Activated CD4-positive, alpha-beta memory T cell treated with anti-CD3 and anti-CD28 coated beads for 36 hours (primary cell): ENCODE data around the gene COL19A1. TPM values are rescaled to one million over a fixed set of nuclear protein-coding genes. Genes with fewer than 3 reads are reported as not detected.

Experiments
- CTCF ChIA-PET: fragments of 350-600 bp; sonication (Branson Sonifier 250); formaldehyde crosslinking; loops from one replicate; lab custom pipeline; 2021; ENCODE audit warnings: antibody characterized with exemption, inconsistent platforms; lab: Charles Lee
- POLR2A ChIA-PET: fragments of 350-600 bp; sonication (Branson Sonifier 250); formaldehyde crosslinking; loops from one replicate; lab custom pipeline; 2021; ENCODE audit warnings: antibody characterized with exemption; lab: Charles Lee
- DNase-seq: peaks from one replicate; pipeline ENCODE4 v3.0.0-alpha.2; 2020
- H3K27ac Mint-ChIP-seq: one replicate; pipeline ENCODE4 v1.8.0; 2021; ENCODE audit warnings: mixed read lengths
- H3K27me3 Mint-ChIP-seq: one replicate; pipeline ENCODE4 v1.8.0; 2021; ENCODE audit warnings: mixed read lengths
- H3K36me3 Mint-ChIP-seq: one replicate; pipeline ENCODE4 v1.8.0; 2021; ENCODE audit warnings: mixed read lengths
- H3K4me1 Mint-ChIP-seq: one replicate; pipeline ENCODE4 v1.8.0; 2021; ENCODE audit warnings: low read depth, mixed read lengths
- H3K4me3 Mint-ChIP-seq: one replicate; pipeline ENCODE4 v1.8.0; 2021; ENCODE audit warnings: mild to moderate bottlenecking, mixed read lengths
- H3K9me3 Mint-ChIP-seq: one replicate; pipeline ENCODE4 v1.8.0; 2021; ENCODE audit warnings: mixed read lengths
- intact Hi-C: fragments of 100-400 bp; cut with micrococcal nuclease; formaldehyde crosslinking; loops from one replicate; pipeline ENCODE4 v1.15.1; 2023
- total RNA-seq, 2 experiments: library from RNA; stranded (reverse); gene quantifications; one replicate each; pipeline ENCODE4 v1.2.3, GENCODE V29; 2021

COL19A1 gene
- total RNA-seq, 2 experiments from 2014 or later: 0.02 to 0.19 TPM

GRCh38 chr6:69835414-69836179 is 30.8 kb upstream of the COL19A1 start:
- H3K27me3 Mint-ChIP-seq: peaks cover 15% of the 10 kb centered on the region
- DNase-seq: no peak
- ChIA-PET POLR2A (no interaction called here), CTCF (interaction anchor here (0.6 to 3.1 kb wide), 9 partner anchors 12 to 331 kb away, joined by 3 to 12 read pairs (median 3); partner anchors contain the start of genes COL19A1 and LMBRD1)
- H3K36me3 Mint-ChIP-seq: no peaks in the 10 kb centered on the region
- peaks cover 4% of the 10 kb centered on the region for H3K4me1 Mint-ChIP-seq
- no peaks in the 10 kb centered on the region for H3K9me3 Mint-ChIP-seq
- no peak overlapping the region for H3K27ac Mint-ChIP-seq
- intact Hi-C loops: loop anchor here (1.0 to 5.0 kb wide), 7 partner anchors 22 to 331 kb away; no protein-coding TSS in a partner anchor
- H3K4me3 Mint-ChIP-seq: no peak overlapping the region

- Mint-ChIP-seq H3K9me3 (no peaks in the 10 kb centered on the region), H3K27ac (no peak overlapping the region)
Observed at GRCh38 chr6:69841862-69842261, 24.5 kb upstream of the COL19A1 start.

GRCh38 chr6:69843189-69843588 is 23.2 kb upstream of the COL19A1 start:
- Mint-ChIP-seq H3K27me3 (peaks cover 23% of the 10 kb centered on the region), H3K27ac (no peak overlapping the region), H3K4me3 (no peak overlapping the region), H3K36me3 (no peaks in the 10 kb centered on the region), H3K4me1 (no peaks in the 10 kb centered on the region), H3K9me3 (no peaks in the 10 kb centered on the region)
- intact Hi-C loops: no loop called here
- DNase-seq: no peak
- ChIA-PET CTCF (no interaction called here), POLR2A (no interaction called here)

More at GRCh38 chr6:69841862-69842261, 24.5 kb upstream of the COL19A1 start:
- no peak for DNase-seq
- Mint-ChIP-seq H3K27me3 (peaks cover 22% of the 10 kb centered on the region), H3K4me1 (no peaks in the 10 kb centered on the region), H3K4me3 (no peak overlapping the region), H3K36me3 (no peaks in the 10 kb centered on the region)
- ChIA-PET CTCF (no interaction called here), POLR2A (no interaction called here)
- intact Hi-C loops: no loop called here

GRCh38 chr6:69846312-69846711 is 20.0 kb upstream of the COL19A1 start:
- Mint-ChIP-seq H3K27ac (no peak overlapping the region), H3K4me1 (peaks cover 3% of the 10 kb centered on the region), H3K4me3 (no peak overlapping the region), H3K9me3 (no peaks in the 10 kb centered on the region), H3K36me3 (no peaks in the 10 kb centered on the region), H3K27me3 (peaks cover 18% of the 10 kb centered on the region)
- CTCF ChIA-PET: interaction anchor here (1.2 kb wide), 1 partner anchor 262 kb away, joined by 3 read pairs; no protein-coding TSS in a partner anchor
- POLR2A ChIA-PET: no interaction called here
- intact Hi-C loops: no loop called here
- no peak for DNase-seq

- peaks cover 3% of the 10 kb centered on the region for H3K4me1 Mint-ChIP-seq
- no peak overlapping the region for H3K4me3 Mint-ChIP-seq
- H3K36me3 Mint-ChIP-seq: no peaks in the 10 kb centered on the region
- no peak for DNase-seq
- ChIA-PET CTCF (no interaction called here), POLR2A (no interaction called here)
- H3K27ac Mint-ChIP-seq: no peak overlapping the region
- H3K27me3 Mint-ChIP-seq: peaks cover 20% of the 10 kb centered on the region
- intact Hi-C loops: no loop called here
- no peaks in the 10 kb centered on the region for H3K9me3 Mint-ChIP-seq
Observed at GRCh38 chr6:69846770-69847491, 19.4 kb upstream of the COL19A1 start.

GRCh38 chr6:69847492-69847788 is 18.9 kb upstream of the COL19A1 start:
- no peak for DNase-seq
- Mint-ChIP-seq H3K27ac (no peak overlapping the region), H3K36me3 (no peaks in the 10 kb centered on the region), H3K9me3 (no peaks in the 10 kb centered on the region), H3K27me3 (peaks cover 20% of the 10 kb centered on the region), H3K4me3 (no peak overlapping the region), H3K4me1 (peaks cover 3% of the 10 kb centered on the region)
- intact Hi-C loops: no loop called here
- CTCF ChIA-PET: interaction anchor here (0.9 kb wide), 1 partner anchor 12 kb away, joined by 3 read pairs; no protein-coding TSS in a partner anchor
- POLR2A ChIA-PET: no interaction called here

GRCh38 chr6:69848552-69848951 is 17.8 kb upstream of the COL19A1 start:
- peaks cover 7% of the 10 kb centered on the region for H3K9me3 Mint-ChIP-seq
- no peak overlapping the region for H3K4me3 Mint-ChIP-seq
- DNase-seq: no peak
- ChIA-PET CTCF (interaction anchor here (0.6 to 0.9 kb wide), 4 partner anchors 9 to 356 kb away, joined by 3 read pairs; no protein-coding TSS in a partner anchor), POLR2A (no interaction called here)
- intact Hi-C loops: no loop called here
- peaks cover 21% of the 10 kb centered on the region for H3K27me3 Mint-ChIP-seq
- peaks cover 3% of the 10 kb centered on the region for H3K4me1 Mint-ChIP-seq
- no peak overlapping the region for H3K27ac Mint-ChIP-seq
- no peaks in the 10 kb centered on the region for H3K36me3 Mint-ChIP-seq

- H3K4me1 Mint-ChIP-seq: peaks cover 3% of the 10 kb centered on the region
- CTCF ChIA-PET: no interaction called here
- no peak overlapping the region for H3K4me3 Mint-ChIP-seq
- intact Hi-C loops: no loop called here
- POLR2A ChIA-PET: no interaction called here
- H3K9me3 Mint-ChIP-seq: peaks cover 7% of the 10 kb centered on the region
- DNase-seq: no peak
- H3K27me3 Mint-ChIP-seq: peaks cover 7% of the 10 kb centered on the region
- H3K27ac Mint-ChIP-seq: no peak overlapping the region
- no peaks in the 10 kb centered on the region for H3K36me3 Mint-ChIP-seq
Observed at GRCh38 chr6:69852706-69853105, 13.7 kb upstream of the COL19A1 start.

- CTCF ChIA-PET: no interaction called here
- H3K36me3 Mint-ChIP-seq: no peaks in the 10 kb centered on the region
- no peak for DNase-seq
- no peak overlapping the region for H3K4me3 Mint-ChIP-seq
- H3K27me3 Mint-ChIP-seq: peaks cover 4% of the 10 kb centered on the region
- no peak overlapping the region for H3K27ac Mint-ChIP-seq
- POLR2A ChIA-PET: no interaction called here
- H3K9me3 Mint-ChIP-seq: peaks cover 5% of the 10 kb centered on the region
- intact Hi-C loops: loop anchor here (5.0 kb wide), 1 partner anchor 1355 kb away; no protein-coding TSS in a partner anchor
- peaks cover 13% of the 10 kb centered on the region for H3K4me1 Mint-ChIP-seq
Observed at GRCh38 chr6:69861986-69862385, 4.4 kb upstream of the COL19A1 start.

- POLR2A ChIA-PET: no interaction called here
- no peaks in the 10 kb centered on the region for H3K36me3 Mint-ChIP-seq
- CTCF ChIA-PET: no interaction called here
- H3K4me1 Mint-ChIP-seq: peaks cover 24% of the 10 kb centered on the region
- no peak overlapping the region for H3K4me3 Mint-ChIP-seq
- intact Hi-C loops: loop anchor here (5.0 kb wide), 1 partner anchor 1354 kb away; no protein-coding TSS in a partner anchor
- no peak overlapping the region for H3K27ac Mint-ChIP-seq
- peaks cover 11% of the 10 kb centered on the region for H3K27me3 Mint-ChIP-seq
- H3K9me3 Mint-ChIP-seq: peaks cover 5% of the 10 kb centered on the region
- no peak for DNase-seq
Observed at GRCh38 chr6:69863766-69864165, 2.6 kb upstream of the COL19A1 start.

GRCh38 chr6:69865126-69865525 is 1.2 kb upstream of the COL19A1 start:
- intact Hi-C loops: loop anchor here (5.0 kb wide), 1 partner anchor 133 kb away; no protein-coding TSS in a partner anchor
- H3K4me1 Mint-ChIP-seq: peaks cover 27% of the 10 kb centered on the region
- CTCF ChIA-PET: interaction anchor here (1.1 kb wide), 1 partner anchor 16 kb away, joined by 3 read pairs; no protein-coding TSS in a partner anchor
- H3K27ac Mint-ChIP-seq: no peak overlapping the region
- H3K27me3 Mint-ChIP-seq: peaks cover 11% of the 10 kb centered on the region
- no peaks in the 10 kb centered on the region for H3K36me3 Mint-ChIP-seq
- POLR2A ChIA-PET: interaction anchor here (3.2 kb wide), 1 partner anchor 69 kb away, joined by 11 read pairs; the partner anchor contains the start of gene LMBRD1
- no peak overlapping the region for H3K4me3 Mint-ChIP-seq
- no peak for DNase-seq
- H3K9me3 Mint-ChIP-seq: peaks cover under 1% of the 10 kb centered on the region
